CD4-positive, alpha-beta T cell treated with Interleukin-17A for 4 hours (primary cell): ENCODE measurements around the gene AQP2.

Experiments used
- DNase-seq: peaks from one replicate; pipeline ENCODE4 v3.0.0-alpha.2; 2020; ENCODE audit warnings: mixed read lengths

AQP2 gene

DNA sequence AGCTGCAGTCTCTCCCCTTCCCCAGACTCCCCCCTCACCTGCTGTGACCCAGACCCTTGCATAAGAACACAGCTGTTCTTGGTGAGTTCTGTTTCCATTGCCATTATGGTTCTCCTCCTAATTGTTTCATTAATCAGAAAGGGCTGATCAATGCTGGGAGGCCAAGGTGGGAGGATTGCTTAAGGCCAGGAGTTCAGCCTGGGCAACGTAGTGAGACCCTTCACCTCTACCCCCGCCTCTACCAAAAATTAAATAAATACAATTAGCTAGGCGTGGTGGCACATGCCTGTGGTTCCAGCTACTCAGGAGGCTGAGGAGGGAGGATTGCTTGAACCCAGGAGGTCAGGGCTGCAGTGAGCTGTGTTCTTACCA is 29.6 kb upstream of the AQP2 start:
- DNase-seq = no peak

DNA sequence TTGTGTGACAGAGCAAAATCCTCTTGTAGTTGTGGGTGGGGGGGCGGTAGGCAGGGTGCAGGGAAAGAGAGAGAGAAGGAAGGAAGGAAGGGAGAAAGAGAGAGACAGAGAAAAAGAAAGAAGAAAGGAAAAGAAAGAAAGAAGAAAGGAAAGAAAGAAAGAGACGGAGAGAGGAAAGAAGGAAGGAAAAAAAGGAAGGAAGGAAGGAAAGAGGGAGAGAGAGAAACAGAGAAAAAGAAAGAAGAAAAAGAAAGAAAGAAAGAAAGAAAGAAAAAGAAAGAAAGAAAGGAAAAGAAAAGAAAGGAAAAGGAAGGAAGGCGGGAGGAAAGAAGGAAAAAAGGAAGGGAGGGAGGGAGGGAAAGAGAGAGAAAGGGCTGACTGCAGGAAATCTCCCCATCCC is 29.2 kb upstream of the AQP2 start:
- no peak for DNase-seq

DNA sequence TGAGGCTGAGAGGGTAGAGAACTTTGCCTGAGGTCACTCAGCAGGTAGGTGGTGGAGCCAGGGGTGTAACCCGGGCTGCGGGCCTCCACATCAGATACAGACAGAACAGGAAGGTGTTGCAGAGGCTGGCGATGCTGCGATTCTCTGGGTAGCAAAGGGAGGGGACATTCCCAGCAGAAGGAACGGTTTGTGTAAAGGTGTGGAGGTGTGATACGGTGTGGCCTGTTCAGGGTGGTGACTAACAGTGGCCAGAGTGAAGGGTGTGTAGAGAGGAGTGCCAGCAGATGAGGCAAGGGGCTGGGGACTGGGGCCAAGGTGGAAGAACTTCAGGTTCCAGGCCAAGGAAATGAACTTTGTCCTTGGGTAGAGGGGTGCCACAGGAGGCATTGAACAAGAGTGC is 28.6 kb upstream of the AQP2 start:
- DNase-seq = no peak

DNA sequence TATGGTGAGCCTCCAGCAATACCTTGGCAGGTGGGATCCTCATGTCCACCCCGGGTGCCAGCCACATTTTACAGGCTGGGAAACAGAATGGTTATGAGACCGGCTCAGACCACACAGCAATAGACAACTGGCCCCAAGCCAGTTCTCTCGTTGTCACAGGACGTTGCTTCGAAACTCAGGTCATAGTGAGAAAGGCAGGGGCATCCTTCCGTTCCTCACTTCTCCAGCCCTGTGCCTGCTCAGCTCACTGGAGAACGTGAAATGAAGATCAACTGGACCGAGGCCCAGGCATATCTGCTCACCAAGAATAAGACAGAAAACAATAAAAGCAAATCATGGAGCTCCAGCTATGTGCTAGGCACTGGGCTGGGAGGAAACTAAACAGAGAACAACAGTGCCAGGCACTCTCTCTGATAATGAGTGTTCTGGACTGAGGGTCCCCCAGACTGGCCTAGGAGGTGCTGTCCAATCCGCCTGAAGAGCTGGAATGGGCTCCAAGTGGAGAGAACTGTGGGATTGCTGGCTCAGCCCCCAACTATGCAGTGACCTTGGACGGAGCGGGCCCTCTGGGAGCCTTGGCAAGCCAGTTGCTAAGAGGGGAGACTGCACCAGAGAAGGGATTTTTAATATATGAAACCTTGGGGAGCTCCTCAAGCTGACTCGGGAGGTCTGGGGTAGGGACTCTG is 28.0 kb upstream of the AQP2 start:
- no peak for DNase-seq

DNA sequence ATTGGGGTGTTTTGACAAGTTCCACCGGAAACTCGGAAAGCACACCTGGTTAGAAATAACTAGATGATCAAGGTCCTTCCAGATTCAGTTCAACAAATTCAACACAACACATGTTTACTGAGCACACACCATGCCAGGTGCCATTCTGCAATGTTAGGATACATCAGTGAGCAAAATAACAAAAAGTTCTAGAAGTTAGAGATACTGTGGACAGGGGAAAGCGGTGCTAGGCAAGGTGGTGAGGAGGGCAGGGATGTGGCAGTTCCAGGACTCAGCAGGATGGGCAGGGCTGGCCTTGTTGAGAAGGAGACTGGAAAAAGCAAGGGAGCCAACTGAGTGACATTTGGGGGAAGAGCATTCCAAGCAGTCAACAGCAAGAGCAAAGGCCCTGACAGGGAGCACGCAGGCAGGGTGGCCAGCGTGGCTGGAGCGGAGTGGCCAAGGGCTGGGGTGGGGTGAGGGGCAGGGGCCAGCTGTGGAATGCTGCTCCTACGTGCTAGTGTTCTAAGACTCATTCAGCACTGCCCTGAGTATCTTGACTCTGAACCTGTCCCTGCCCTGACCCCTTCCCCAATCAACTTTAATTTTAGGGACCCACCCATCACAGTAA is 27.4 kb upstream of the AQP2 start:
- no peak for DNase-seq

DNA sequence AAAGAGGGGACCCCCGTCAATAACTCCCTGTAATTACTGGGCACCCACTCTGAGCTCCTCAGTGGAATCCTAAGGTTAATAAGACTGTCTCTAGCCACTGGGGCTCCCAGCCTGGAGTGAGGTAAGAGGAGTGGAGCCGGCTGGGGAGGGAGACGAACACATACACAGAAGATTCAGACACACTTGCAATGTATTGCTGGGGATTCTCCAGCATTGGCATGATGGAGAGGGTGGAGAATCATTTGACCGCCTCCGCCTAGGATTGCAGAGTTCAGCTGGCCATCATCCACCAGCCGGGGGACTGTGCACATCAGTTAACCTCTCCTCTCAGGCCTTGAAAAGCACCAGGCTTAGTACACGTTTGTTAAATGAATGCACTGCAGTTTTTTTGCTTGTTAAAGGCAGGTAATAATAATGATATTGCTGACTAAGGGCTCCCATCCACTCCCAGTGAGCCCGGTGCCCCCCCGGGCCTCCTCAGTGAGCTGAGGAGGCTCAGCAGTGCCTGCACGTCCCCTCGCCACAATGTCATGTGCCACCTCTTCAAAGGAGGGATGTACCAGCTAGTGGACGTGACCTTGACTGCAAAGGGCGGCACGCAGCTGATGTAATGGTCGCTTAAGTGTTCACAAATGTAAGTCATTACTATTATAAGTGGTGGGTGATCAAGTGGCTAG is 26.5 kb upstream of the AQP2 start:
- no peak for DNase-seq

DNA sequence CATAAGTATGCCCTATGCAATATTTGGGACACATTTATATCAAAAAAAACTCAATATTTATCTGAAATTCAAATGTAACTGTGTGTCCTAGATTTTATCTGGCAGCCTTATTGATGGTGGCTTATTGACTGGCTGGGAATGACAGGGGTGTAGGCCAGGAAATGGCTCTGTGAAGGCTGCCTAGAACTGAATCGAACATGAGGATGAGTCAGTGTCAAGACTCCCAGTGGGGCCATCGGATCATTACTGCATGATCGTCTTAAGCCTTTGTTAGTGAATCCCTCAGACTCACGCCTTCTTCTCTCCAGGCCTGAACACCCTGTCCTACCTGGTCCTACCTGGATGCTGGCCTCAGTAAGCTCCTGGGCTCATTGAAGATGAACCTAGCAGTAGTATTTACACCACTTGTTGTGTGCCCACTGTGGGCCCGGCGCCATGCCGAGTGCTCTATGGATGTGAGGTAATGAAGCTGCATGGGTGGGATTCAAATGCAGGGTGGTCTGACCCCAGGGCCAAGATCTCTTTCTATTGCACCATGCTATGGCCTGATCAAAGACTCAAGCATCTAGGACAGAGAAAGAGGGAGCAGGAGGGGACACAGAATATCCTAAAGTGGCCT is 25.8 kb upstream of the AQP2 start:
- no peak for DNase-seq

DNA sequence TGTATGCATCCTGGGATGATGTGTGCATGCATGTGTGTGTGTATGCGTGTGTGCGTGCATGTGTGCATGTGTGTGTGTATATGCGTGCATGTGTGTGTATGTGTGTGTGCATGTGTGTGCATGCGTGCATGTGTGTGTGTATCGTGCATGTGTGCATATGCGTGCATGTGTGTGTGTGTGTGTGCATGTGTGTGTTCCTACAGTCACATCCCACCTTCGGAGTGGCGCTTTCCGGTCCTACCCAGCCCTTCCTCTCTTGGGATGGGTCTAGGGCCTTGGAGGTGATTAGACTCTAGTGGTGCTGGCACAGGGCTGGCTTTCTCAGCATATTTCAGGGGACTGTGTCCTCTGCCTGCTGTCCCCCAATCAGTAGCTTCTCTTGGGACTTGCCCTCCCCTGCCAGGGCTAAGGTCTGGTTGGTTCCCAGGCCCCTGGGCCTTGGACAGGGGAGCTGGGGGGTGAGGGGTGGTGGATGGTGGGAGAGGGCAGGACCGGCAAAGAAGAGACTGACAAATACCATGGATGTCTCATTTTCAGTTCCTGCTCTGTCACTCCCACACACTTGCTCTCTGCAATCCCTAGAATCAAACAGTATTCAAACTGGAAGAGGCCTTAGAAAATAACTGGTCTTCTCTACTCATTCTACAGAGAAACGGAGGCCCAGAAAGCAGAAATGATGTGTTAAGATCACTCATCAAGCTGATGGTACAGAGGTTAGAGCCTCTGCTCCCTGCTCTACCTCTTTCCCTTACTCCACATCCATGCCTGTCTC is 24.9 kb upstream of the AQP2 start:
- DNase-seq = no peak

DNA sequence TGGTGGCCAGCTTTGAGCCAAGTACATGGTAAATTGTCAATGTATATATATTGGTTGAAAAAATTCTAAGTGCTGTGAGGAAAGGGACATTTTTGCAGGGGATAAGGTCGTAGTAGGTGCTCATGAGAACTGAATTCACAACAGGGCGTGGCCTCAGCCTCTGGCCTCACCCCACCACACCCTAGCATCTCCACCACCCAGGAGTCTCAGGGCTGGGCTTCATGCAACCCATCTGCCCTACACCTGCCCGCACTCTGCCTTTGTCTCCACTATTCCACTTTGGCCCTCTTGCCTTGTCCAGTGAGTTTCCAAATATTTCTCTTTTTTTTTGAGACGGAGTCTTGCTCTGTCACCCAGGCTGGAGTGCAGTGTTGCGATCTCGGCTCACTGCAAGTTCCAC is 22.1 kb upstream of the AQP2 start:
- no peak for DNase-seq

DNA sequence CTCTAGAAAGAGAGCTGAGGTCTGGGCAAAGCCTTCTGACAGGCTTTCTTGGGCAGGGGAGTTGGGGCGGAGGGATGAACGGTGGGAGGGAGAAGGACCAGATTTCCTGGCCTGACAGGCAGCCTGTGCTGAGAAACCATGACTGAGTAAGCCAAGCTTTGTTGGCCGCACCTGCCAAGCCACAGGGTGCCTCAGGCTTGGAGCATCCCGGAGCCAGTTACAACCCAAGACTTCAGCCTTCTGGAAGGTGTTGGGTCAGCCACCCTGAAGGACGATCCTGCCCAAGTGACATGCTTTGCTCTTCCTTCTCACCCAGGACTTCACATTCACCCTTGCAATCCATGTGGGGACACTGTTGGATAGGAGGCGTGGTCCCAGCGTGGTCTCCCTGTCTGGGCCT is 21.0 kb upstream of the AQP2 start:
- no peak for DNase-seq

DNA sequence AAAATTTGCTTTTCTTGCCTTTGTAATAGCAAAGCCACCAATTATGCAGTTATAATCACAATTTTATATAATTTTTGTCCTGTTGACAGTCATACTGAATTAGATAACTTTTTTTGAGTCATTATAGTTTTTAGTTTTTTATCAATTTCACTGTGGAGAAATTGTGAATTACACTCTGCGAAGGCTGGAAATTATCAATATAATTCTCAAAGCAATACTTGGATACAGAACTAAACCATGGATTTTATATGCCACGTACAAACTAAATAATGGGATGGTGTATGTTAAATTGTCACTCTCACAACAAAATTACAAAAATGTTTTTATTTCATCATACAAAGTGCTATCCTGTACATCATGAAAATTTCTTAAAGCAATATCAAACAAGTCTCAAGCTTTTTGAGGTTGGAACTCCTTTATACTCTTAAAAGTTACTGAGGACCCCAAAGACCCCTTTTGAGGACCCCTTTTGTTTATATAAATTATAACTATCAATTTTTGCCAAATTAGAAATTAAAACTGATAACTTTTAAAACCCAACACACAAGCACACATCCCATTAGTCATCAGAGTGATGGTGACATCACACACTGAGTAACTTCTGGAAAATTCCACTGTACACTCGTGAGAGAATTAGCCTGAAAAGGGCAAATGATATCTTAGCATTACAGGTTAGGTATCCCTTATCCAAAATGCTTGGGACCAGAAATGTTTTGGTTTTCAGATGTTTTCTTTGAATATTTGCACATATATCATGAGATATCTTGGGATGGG is 19.8 kb upstream of the AQP2 start:
- no peak for DNase-seq

DNA sequence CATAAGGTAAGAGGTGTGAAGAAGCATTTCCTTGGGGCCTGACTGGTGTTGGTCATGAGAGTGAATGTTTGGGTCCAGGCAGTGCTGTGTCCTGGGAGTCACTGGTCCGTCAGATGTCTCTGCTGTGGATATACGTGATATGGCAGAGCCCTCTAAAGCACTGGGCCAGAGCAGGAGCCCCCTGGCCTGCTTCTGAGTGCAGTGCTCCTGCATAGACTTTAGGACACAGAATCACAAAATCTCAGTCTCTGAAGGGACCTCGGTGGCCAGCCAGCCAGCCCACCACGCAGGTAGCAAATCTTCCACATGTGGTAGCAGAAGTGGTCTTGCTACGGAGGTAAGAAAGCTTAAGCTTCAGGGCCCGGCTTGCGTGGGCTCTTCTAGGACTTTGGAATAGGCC is 18.5 kb upstream of the AQP2 start:
- no peak for DNase-seq

DNA sequence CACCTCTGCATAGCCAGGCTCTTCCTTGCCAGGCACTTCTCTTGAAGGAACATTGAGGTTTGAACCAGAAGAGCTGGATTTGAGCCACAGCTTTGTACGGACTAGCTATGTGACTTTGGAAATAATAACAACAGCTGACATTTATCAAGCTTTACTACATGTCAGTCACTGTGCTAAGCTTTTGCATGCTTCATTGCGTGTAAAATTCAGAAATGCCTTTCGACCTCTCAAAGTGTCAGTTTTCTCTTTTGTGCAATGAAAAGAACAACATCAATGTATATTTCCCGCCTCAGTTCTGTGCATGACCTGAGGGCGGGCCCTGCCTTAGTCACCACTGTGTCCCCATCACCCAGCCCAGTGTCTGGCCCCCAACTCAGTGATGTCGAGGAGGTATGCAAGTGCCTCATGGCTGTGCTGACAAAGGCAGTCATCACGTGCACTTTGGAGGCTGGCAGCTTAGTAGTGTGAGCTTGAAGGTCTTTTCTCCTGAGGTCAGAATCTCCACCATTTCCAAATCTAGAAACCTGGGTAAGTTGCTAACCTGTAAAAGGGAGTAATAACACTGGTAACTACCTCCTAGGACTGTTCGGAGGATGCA is 17.9 kb upstream of the AQP2 start:
- DNase-seq = no peak

DNA sequence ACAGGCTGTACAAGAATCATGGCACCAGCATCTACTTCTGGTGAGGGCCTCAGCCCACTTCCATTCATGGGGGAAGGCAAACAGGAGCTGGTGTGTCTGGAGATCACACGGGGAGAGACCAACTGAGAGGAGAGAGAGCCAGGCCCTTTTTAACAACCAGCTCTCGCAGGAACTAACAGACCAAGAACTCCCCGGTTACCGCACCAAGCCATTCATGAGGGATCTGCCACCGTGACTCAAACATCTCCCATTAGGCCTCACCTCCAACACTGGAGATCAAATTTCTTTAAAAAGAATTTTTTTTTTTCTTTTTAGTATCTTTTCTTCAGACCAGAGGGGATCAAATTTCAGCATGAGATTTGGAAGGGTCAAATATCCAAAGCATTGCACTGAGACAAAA is 16.7 kb upstream of the AQP2 start:
- DNase-seq = no peak

DNA sequence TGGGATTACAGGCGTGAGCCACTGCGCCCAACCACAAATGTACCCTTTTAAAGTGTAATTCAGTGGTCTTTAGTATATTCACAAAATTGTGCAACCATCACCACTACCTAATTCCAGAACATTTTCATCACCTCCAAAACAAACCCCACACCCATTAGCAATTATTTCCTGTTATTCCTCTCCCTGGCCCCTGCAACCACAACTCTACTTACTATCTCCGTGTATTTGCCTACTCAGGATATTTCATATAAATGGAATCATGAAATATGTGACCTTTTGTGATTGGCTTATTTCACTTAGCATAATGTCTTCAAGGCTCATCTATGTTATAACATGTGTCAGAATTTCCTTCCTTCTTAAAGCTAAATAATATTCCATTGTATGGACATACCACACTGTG is 16.0 kb upstream of the AQP2 start:
- DNase-seq = no peak

DNA sequence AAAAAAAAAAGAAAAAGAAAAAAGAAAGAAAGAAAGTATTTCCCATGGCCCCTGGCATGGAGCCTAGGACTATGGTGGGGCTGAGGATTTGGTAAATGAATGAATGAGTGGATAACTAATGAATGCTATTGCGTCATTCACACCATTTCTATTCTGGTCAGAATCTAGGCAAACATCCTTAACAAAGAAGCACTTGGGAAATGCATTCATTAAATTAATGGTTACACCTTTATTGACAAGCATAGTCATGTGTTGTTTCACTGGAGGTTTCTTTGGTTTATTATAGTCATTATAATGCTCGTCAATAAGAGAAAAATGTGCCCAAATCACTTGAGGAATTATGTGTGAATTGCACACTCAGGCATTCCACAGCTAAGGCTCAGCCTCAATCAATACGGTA is 13.6 kb upstream of the AQP2 start:
- DNase-seq = no peak

DNA sequence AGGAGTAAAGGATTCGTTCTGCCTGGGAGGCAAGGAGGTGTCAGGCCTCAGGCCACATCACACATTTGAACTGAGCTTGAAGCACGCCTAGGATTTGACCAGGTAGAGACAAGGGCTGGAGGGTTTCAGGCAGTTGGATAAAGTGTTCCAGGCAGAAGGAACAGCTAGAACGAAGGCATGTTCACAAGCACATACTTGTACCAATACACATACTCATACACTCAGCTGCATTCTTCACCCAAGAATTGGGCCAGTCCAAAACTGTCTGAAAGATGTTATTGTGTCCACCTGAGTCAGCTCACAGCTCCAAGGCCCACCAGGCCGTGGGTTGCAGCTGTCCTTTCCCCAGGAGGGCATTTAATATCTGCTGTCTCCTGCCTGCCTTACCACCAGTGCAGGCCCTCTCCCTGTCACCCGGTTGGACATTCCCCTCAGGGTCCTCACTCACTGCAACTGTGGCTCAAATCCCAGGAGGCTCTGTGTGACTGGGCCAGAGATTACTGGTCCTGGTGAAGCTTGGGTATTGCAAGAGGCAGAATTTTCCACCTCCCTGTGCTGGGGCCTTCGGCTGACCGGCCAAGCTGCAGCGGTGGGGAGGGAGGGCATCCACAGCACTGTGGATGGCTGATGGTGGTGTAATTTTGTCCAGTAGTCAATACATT is 12.8 kb upstream of the AQP2 start:
- DNase-seq = no peak

DNA sequence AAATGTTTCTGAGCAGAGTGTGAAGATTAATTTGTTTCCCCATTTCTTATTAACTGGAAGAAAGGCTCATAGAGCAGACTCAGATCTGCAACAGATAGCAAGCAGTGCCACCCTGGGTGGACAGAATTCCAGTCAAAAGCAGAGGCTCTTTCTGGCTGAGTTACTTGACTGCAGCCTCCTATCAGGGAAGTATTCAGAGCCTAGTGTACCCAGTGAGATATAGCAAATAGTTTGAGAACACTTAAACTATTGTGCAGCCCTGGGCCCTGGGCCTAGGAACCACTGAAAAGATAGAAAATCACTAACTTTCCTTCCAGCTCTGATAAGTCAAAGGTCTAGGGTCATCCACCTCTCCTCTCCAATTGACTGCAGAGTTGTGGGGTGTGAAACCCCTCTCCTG is 11.2 kb upstream of the AQP2 start:
- no peak for DNase-seq

DNA sequence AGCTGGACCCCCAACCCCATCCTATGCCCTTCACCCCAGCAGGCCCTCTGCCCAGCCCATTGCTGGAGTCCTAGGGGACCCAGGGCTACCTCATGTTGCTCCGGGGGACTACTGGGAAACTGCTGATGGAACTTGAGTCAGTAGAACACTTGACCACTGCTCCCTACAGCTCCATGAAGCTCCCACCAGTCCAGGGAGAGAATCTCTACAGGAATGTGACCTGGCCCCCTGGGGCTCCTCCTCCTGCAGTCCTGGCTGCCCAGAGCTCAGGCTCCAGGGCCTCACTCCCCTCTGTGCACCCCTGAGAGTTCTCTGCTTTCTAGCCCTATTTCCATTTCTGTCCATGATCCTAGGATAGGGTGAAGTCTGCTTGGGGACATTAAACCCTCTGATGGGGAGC is 10.8 kb upstream of the AQP2 start:
- no peak for DNase-seq

DNA sequence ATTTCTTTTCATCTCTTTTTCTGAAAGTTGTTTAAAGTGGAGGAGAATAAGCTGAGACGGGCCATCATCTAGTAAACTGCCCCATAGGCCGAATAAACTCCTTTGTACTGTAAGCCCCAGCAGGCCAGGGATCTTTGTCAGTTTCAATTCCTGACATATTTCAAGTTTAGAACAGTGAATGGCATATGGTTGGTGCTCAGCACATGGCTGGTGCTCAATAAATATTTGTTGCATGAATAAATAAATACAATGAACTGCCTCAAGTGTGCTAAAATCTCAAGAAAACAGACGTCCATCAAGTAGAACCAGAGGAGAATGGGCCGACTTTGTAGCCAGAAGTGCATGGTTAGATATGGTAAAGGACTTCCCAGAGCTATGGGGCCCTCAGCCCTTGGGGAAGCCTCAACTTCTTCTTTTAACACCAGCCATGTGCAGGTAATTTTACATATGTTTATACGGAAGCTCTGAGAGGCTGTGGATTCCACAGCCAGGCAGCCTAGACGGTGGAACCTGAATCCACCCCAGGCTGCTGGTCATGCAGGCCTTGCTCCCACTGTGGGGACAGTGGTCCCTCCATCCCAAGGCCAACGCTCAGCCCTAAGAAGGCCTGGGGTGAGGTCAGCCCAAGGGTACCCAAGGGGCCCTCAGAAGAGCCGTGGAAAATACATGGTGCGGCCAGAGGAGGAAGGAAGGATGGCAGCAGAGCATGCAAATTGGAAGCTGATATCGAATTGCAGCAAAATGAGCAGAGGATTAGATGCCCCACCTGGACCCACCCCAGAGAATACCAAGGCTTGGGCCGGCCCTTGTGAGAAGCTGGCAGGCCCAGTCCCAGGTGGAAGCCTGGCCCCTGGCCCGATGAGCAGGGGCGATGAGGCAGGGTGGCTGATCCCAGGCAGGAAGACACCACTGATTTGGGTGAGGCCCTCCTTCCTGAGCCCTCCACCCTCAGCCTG is 8.7 kb upstream of the AQP2 start:
- no peak for DNase-seq
